ENCODE measurements around the gene PSMB3. TPM values are rescaled to one million over a fixed set of nuclear protein-coding genes. Genes with fewer than 3 reads are reported as not detected.
A peak's percentile ranks its signal among the peaks of the same experiment; 100 is the strongest.

The PSMB3 gene
- total RNA-seq, 1 experiment from 2014 or later = 233 TPM

- peak overlapping the region; percentile 83 for H3K27ac ChIP-seq (ENCODE audit: low read length)
- H3K4me3 ChIP-seq (ENCODE audit: low read depth in 2 of 2, low read length in 2 of 2) = peak overlapping the region; percentile 73 to 75
- no peaks in the 10 kb centered on the region for H3K9me3 ChIP-seq (ENCODE audit: control insufficient read depth, insufficient read depth, low read depth, low read length)
- CTCF ChIA-PET = no interaction called here
- TF ChIP-seq SIN3A (IDR thresholded peaks at IDR 0.05; ENCODE audit: borderline replicate concordance, insufficient read depth, low read depth, low read length) (no peak), POLR2AphosphoS5 (IDR thresholded peaks at IDR 0.05; ENCODE audit: low read depth, low read length) (no peak), REST (IDR thresholded peaks at IDR 0.05; ENCODE audit: insufficient read depth in 1 of 2, low read depth in 2 of 2, low read length in 1 of 2) (no peak), TCF7L2 (IDR thresholded peaks at IDR 0.05; ENCODE audit: low read depth, low read length) (no peak)
- TF ChIP-seq, protein P1, sequence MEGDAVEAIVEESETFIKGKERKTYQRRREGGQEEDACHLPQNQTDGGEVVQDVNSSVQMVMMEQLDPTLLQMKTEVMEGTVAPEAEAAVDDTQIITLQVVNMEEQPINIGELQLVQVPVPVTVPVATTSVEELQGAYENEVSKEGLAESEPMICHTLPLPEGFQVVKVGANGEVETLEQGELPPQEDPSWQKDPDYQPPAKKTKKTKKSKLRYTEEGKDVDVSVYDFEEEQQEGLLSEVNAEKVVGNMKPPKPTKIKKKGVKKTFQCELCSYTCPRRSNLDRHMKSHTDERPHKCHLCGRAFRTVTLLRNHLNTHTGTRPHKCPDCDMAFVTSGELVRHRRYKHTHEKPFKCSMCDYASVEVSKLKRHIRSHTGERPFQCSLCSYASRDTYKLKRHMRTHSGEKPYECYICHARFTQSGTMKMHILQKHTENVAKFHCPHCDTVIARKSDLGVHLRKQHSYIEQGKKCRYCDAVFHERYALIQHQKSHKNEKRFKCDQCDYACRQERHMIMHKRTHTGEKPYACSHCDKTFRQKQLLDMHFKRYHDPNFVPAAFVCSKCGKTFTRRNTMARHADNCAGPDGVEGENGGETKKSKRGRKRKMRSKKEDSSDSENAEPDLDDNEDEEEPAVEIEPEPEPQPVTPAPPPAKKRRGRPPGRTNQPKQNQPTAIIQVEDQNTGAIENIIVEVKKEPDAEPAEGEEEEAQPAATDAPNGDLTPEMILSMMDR (IDR thresholded peaks at IDR 0.05) = no peak
- no peak for DNase-seq (ENCODE audit: low read depth, low spot score)
- intact Hi-C loops (cut with micrococcal nuclease; ENCODE audit: unreplicated experiment) = no loop called here
- no TSS peak for BruUV-seq (replicated peaks)
- H3K27me3 ChIP-seq (ENCODE audit: control insufficient read depth, insufficient read depth, low read length) = no peaks in the 10 kb centered on the region
- H3K4me1 ChIP-seq (ENCODE audit: control insufficient read depth, insufficient read depth, low read length) = peaks cover 29% of the 10 kb centered on the region
- peaks cover 2% of the 10 kb centered on the region; the same call in 1 of the 2 replicates for H3K36me3 ChIP-seq (ENCODE audit: control insufficient read depth, insufficient read depth, low read length)
- in situ Hi-C loops (cut with HindIII; ENCODE audit: low pct_unique_long_range_greater_than_20kb, low sequenced_read_pairs) = no loop called here
- ATAC-seq = no peak
- POLR2A ChIA-PET = no interaction called here
Measured at GRCh38 chr17:38747463-38748148, 4.9 kb upstream of the PSMB3 start.

DNA sequence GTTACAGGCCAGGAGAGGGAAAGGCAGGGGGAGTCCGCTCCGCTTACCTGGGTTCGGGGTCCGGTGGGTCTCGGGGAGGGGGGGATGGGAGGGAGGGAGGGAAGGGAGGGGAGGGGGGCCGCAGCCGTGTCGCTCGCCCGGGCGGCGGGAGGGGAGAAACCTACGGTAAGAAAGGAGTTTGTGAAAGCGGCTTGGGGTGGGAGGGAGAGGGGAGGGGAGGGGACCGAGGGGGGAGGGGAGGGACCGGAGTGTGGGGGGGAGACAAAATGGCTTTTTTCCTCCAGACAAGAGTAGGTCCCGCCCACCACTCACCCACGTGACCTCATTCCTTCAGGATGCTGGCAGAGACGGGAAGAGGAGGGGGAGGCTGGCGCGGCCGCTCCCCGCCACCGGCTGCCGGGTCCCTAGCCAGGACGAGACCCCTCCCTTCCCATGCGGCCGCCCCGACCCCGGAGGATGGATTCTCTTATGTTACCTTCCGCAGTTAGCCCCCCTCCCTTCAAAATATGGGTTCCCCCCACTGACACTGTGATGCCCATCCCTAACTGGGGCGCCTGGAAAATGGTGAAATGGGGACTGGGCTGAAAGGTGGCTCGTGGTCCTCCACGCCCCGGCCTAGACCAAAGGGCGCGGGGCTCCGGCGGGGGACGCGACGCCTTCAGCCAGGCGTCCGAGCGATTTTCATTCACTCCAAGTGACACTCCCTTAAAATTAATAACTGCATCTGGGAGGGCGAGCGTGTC lies 4.2 kb upstream of the PSMB3 start, which contains the start of gene PCGF2:
Gene PCGF2, minus strand, starts transcription at position 188 of the 743 bp plus-strand sequence. CDS start 7,934 bp downstream, outside the sequence.
- intact Hi-C loops (cut with micrococcal nuclease; ENCODE audit: unreplicated experiment) (no loop called here), in situ Hi-C loops (cut with HindIII; ENCODE audit: low pct_unique_long_range_greater_than_20kb, low sequenced_read_pairs) (no loop called here)
- peak within 1 kb of the TSS; percentile 96 for H3K27ac ChIP-seq (ENCODE audit: low read length)
- H3K36me3 ChIP-seq (ENCODE audit: control insufficient read depth, insufficient read depth, low read length) = peaks cover 2% of the 10 kb centered on the region; the same call in 1 of the 2 replicates
- peaks cover 26% of the 10 kb centered on the region for H3K4me1 ChIP-seq (ENCODE audit: control insufficient read depth, insufficient read depth, low read length)
- H3K4me3 ChIP-seq (ENCODE audit: low read depth in 2 of 2, low read length in 2 of 2) = peak within 1 kb of the TSS; percentile 76 to 90
- no TSS peak for BruUV-seq (replicated peaks)
- CTCF ChIA-PET = no interaction called here
- H3K27me3 ChIP-seq (ENCODE audit: control insufficient read depth, insufficient read depth, low read length) = no peaks in the 10 kb centered on the region
- DNase-seq (ENCODE audit: low read depth, low spot score) (no peak), ATAC-seq (peak; percentile 17; the same call in 1 of the 2 replicates)
- TF ChIP-seq TCF7L2 (IDR thresholded peaks at IDR 0.05; ENCODE audit: low read depth, low read length) = no peak
- TF ChIP-seq, protein P1 (IDR thresholded peaks at IDR 0.05) = no peak
- TF ChIP-seq POLR2AphosphoS5 (IDR thresholded peaks at IDR 0.05; ENCODE audit: low read depth, low read length) = peak; percentile 66
- TF ChIP-seq REST (IDR thresholded peaks at IDR 0.05; ENCODE audit: insufficient read depth in 1 of 2, low read depth in 2 of 2, low read length in 1 of 2) = no peak
- TF ChIP-seq SIN3A (IDR thresholded peaks at IDR 0.05; ENCODE audit: borderline replicate concordance, insufficient read depth, low read depth, low read length) = no peak
- no peaks in the 10 kb centered on the region for H3K9me3 ChIP-seq (ENCODE audit: control insufficient read depth, insufficient read depth, low read depth, low read length)
- POLR2A ChIA-PET = no interaction called here
